ENCODE measurements around the gene DACH2. TPM values are rescaled to one million over a fixed set of nuclear protein-coding genes. Genes with fewer than 3 reads are reported as not detected.

Gene DACH2
- total and polyA plus RNA-seq, 2 donors from 2014 or later = 0.47 to 1.1 TPM

DNA sequence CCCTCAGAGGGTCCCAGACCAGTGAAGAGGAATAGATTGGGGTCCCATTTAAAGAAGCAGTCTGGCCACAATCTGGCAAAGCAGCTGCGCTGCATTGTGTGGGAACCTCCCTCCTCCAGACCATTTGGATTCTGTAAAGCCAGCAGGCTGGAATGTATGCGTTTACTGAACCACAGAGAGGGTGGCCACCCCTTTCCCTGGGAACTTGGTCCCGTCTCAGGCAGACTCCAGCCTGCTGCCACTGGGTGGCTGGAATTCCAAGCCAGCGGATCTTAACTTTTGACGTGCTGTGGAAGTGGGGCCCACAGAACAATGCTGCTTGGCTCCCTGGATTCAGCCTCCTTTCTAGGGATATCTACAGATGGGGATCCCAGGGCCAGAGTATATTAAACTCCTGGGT, 307.2 kb downstream of the DACH2 start:
- Histone ChIP-seq H3K4me1 (ENCODE audit: control insufficient read depth in 2 of 3, insufficient read depth in 2 of 3, low read depth in 1 of 3, low read length in 3 of 3) (no peaks in the 10 kb centered on the region), H3K9ac (ENCODE audit: low read length in 3 of 3) (no peak overlapping the region), H3K27ac (ENCODE audit: low read depth in 2 of 2, low read length in 2 of 2) (no peak overlapping the region), H3K36me3 (ENCODE audit: control insufficient read depth in 2 of 3, insufficient read depth in 3 of 3, low read length in 3 of 3) (no peaks in the 10 kb centered on the region), H3K9me3 (ENCODE audit: control insufficient read depth in 2 of 3, insufficient read depth in 1 of 3, low read length in 3 of 3) (no peaks in the 10 kb centered on the region), H3K4me3 (ENCODE audit: low read length in 3 of 3) (no peak overlapping the region), H3K27me3 (ENCODE audit: control insufficient read depth, insufficient read depth, low read length) (no peaks in the 10 kb centered on the region)
- no peak for TF ChIP-seq CTCF (IDR thresholded peaks at IDR 0.05; ENCODE audit: borderline replicate concordance, extremely low read depth, insufficient read depth)
- intact Hi-C loops (cut with DNase I) = no loop called here
- DNase-seq = peak in 4 of 5 donors; percentile 31 to 52 (median 42)
- FAIRE-seq = no peak

- Histone ChIP-seq H3K4me1 (ENCODE audit: control insufficient read depth in 2 of 3, insufficient read depth in 2 of 3, low read depth in 1 of 3, low read length in 3 of 3) (no peaks in the 10 kb centered on the region), H3K9ac (ENCODE audit: low read length in 3 of 3) (no peak overlapping the region), H3K27me3 (ENCODE audit: control insufficient read depth, insufficient read depth, low read length) (no peaks in the 10 kb centered on the region), H3K36me3 (ENCODE audit: control insufficient read depth in 2 of 3, insufficient read depth in 3 of 3, low read length in 3 of 3) (no peaks in the 10 kb centered on the region), H3K27ac (ENCODE audit: low read depth in 2 of 2, low read length in 2 of 2) (no peak overlapping the region), H3K4me3 (ENCODE audit: low read length in 3 of 3) (no peak overlapping the region), H3K9me3 (ENCODE audit: control insufficient read depth in 2 of 3, insufficient read depth in 1 of 3, low read length in 3 of 3) (no peaks in the 10 kb centered on the region)
- no peak for DNase-seq
- intact Hi-C loops (cut with DNase I) = no loop called here
- TF ChIP-seq CTCF (IDR thresholded peaks at IDR 0.05; ENCODE audit: borderline replicate concordance, extremely low read depth, insufficient read depth) = no peak
- no peak for FAIRE-seq
Observed at GRCh38 chrX:86460760-86461159, 312.5 kb downstream of the DACH2 start.

GRCh38 chrX:86504297-86504696, 356.0 kb downstream of the DACH2 start:
- TF ChIP-seq CTCF (IDR thresholded peaks at IDR 0.05; ENCODE audit: borderline replicate concordance, extremely low read depth, insufficient read depth) = no peak

DNA sequence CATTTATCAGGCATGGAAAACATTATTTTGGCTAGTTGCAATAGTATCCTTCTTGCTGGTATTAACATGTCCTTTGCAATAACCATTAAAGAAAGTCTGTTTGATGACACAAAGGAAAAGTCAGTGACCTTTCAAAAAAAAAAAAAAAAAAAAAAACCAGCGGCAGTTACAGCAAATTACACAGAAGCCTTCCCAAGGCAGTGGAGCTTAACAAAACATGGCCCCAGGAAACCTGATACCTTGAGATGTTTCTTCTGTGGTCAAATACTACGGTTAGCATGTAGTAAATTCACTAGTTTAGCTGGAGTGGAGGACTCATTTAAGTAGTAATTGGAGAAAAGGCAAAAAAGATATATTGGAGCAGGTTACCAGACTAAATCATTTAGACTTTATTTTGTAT, 359.1 kb downstream of the DACH2 start:
- H3K4me1 ChIP-seq (ENCODE audit: control insufficient read depth in 2 of 3, insufficient read depth in 2 of 3, low read depth in 1 of 3, low read length in 3 of 3) = no peaks in the 10 kb centered on the region
- H3K9ac ChIP-seq (ENCODE audit: low read length in 3 of 3) = no peak overlapping the region
- intact Hi-C loops (cut with DNase I) = no loop called here
- H3K27ac ChIP-seq (ENCODE audit: low read depth in 2 of 2, low read length in 2 of 2) = no peak overlapping the region
- FAIRE-seq (no peak), DNase-seq (peak in 3 of 5 donors; percentile 35 to 75 (median 70))
- no peaks in the 10 kb centered on the region for H3K36me3 ChIP-seq (ENCODE audit: control insufficient read depth in 2 of 3, insufficient read depth in 3 of 3, low read length in 3 of 3)
- no peaks in the 10 kb centered on the region for H3K27me3 ChIP-seq (ENCODE audit: control insufficient read depth, insufficient read depth, low read length)
- no peaks in the 10 kb centered on the region for H3K9me3 ChIP-seq (ENCODE audit: control insufficient read depth in 2 of 3, insufficient read depth in 1 of 3, low read length in 3 of 3)
- no peak for TF ChIP-seq CTCF (IDR thresholded peaks at IDR 0.05; ENCODE audit: borderline replicate concordance, extremely low read depth, insufficient read depth)
- no peak overlapping the region for H3K4me3 ChIP-seq (ENCODE audit: low read length in 3 of 3)

More at GRCh38 chrX:86504297-86504696, 356.0 kb downstream of the DACH2 start:
- no peak overlapping the region for H3K9ac ChIP-seq (ENCODE audit: low read length in 3 of 3)
- no peaks in the 10 kb centered on the region for H3K9me3 ChIP-seq (ENCODE audit: control insufficient read depth in 2 of 3, insufficient read depth in 1 of 3, low read length in 3 of 3)
- no peak overlapping the region for H3K27ac ChIP-seq (ENCODE audit: low read depth in 2 of 2, low read length in 2 of 2)
- H3K27me3 ChIP-seq (ENCODE audit: control insufficient read depth, insufficient read depth, low read length) = no peaks in the 10 kb centered on the region
- H3K36me3 ChIP-seq (ENCODE audit: control insufficient read depth in 2 of 3, insufficient read depth in 3 of 3, low read length in 3 of 3) = no peaks in the 10 kb centered on the region
- no peaks in the 10 kb centered on the region for H3K4me1 ChIP-seq (ENCODE audit: control insufficient read depth in 2 of 3, insufficient read depth in 2 of 3, low read depth in 1 of 3, low read length in 3 of 3)
- peak; percentile 81 for FAIRE-seq
- no peak for DNase-seq
- intact Hi-C loops (cut with DNase I) = no loop called here
- H3K4me3 ChIP-seq (ENCODE audit: low read length in 3 of 3) = no peak overlapping the region
